HG02938 (cell line): ENCODE data around the gene RGS3.
"Not testable (repeated sequence)": the region's sequence is repeated elsewhere in the genome, so short reads cannot be mapped to it uniquely, and the experiment has no call there.

Experiments
- ATAC-seq: cut with Tn5 transposase; IDR thresholded peaks from one replicate; pipeline ENCODE4 v1.9.1; 2021; ENCODE audit warnings: mild to moderate bottlenecking, moderate library complexity; ENCODE audit not compliant: unreplicated experiment

RGS3 gene

DNA sequence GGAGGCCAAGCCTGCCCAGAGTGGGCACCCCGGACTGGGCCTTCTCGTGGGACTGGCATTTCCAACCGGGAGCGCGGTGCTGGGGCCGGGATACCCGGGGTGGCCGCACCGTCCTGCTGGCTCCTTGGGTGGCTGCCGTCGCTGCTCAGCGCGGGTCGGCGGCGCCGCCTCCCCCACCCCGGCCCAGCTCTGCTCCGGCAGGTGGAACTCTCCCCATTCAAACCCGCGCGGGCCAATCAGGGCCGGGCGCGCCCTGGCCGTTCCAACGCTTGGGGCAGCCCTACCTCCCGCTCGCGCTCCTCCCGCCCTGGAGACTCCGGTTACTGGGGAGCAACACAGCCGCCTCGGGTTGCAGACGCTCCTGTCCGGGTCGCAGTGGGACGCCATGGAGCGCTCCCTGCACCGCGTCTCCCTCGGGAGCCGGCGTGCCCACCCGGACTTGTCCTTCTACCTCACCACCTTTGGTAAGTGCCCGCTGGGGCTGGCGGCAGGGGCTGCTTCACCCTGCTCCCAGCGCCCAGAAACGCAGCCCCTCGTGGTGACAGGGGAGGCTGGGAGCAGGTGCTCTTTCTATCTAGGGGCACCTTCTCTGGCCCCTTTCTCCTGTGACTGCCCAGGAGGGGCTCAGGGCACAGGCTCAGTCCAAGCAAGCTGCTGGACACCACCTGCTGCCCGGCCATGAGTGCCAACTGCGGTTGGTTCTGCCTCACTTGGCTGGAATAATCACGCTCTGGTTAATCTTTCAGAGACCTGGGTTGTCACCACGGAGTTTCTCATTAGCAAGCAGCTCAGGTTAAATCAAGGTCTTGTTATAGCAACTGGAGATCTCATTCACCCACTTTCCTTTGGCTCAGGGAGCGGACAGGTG is at the start of gene RGS3:
RGS3 (plus strand) TSS at position 310 of the 868 bp plus-strand sequence; CDS start at position 386, 76 bp downstream.
- ATAC-seq = no peak

GRCh38 chr9:113416149-113416721 is 47.3 kb upstream of the RGS3 start:
- peak; percentile 98 for ATAC-seq

DNA sequence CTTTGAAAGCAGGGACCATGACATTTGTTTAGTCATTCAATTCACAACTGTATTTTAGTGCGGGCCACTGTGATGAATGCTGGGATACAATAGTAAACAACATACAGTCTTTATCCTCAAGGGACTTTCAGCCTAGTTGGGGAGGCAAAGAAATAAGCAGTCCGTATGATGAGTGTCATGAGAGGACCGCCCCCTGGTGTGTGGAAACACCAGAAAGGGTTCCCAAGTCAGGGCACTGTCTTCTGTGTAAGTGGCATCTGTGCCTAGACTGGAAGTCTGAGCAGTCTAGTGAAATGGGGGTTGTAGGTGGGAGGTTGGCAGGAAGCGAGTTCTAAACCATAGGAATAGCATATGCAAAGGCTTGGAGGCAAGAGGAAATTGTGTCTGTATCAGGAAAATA is 46.2 kb upstream of the RGS3 start:
- ATAC-seq = no peak

GRCh38 chr9:113421726-113422125 is 41.8 kb upstream of the RGS3 start:
- no peak for ATAC-seq

- no peak for ATAC-seq
Measured at GRCh38 chr9:113425072-113425471, 38.5 kb upstream of the RGS3 start.

- ATAC-seq = no peak
Measured at GRCh38 chr9:113426701-113427100, 36.8 kb upstream of the RGS3 start.

DNA sequence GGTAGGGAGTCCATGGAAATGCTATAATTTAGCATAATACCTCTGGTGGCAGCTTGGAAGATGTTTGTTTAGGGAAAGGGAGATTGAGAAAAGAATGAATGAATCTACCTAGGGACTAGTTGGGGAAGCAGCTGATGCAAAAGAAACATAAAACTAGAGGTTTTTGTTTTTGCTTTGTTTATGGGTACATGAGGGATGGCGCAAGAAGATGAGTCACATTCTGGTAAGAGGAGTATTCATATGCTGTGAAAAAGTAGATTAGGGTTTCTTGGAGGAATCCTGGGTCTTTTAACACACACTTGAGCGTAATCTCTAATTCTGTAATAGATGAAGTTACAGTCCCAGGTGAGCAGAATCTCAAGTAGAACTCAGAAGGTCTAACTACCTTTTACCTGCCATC is 35.9 kb upstream of the RGS3 start:
- no peak for ATAC-seq

DNA sequence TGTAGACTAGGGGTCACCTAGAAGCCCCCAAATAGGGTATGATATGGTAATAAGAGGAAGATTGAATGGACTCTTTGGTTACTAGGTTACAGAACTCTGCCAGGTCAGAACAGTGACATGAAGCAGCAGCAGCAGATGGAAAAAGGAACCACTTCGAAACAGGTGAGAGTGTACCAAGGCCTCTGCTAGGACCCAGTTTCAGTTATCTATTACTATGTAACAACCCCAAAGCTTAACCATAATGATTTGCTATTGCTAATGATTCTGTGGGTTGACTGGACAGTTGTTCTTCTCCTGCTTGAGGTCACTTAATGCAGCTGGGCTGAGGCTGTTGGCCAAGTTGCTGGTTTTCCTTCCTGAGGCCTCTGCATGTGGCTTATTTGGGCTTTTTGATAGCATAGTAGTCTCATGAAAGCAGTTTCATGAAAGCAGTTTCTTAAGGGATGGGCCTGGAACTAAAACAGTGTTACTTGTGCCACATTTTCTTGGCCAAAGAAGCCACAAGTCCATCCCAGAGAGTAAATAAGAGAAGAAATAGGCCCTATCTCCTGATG is 35.4 kb upstream of the RGS3 start:
- ATAC-seq = peak; percentile 64

DNA sequence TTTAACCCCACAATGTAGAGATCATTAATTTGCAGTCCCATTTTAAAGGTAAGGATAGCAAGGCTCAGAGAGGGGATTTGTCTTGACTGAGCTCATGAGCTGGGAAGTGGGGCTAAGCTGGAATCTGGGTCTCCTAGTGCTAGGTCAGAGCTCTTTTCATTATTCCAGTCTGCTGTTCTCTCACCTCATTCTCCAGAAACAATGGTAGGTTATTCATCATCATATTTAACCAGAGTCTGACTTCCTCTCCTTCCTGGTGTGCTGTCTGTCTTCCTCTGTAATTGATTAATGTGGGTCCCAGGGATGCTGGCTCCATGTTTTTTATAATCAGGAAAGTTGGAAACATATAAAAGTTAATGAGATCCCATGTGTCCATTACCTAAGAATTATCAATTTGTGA is 32.3 kb upstream of the RGS3 start:
- no peak for ATAC-seq

GRCh38 chr9:113436728-113437515 is 26.6 kb upstream of the RGS3 start:
- ATAC-seq = no peak

DNA sequence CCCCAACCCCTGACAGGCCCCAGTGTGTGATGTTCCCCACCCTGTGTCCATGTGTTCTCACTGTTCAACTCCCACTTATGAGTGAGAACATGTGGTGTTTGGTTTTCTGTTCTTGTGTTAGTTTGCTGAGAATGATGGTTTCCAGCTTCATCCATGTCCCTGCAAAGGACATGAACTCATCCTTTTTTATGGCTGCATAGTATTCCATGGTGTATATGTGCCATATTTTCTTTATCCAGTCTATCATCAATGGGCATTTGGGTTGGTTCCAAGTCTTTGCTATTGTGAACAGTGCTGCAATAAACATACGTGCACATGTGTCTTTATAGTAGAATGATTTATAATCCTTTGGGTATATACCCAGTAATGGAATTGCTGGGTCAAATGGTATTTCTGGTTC is 25.8 kb upstream of the RGS3 start:
- not testable (repeated sequence) for ATAC-seq

GRCh38 chr9:113444736-113445135 is 18.8 kb upstream of the RGS3 start:
- no peak for ATAC-seq

DNA sequence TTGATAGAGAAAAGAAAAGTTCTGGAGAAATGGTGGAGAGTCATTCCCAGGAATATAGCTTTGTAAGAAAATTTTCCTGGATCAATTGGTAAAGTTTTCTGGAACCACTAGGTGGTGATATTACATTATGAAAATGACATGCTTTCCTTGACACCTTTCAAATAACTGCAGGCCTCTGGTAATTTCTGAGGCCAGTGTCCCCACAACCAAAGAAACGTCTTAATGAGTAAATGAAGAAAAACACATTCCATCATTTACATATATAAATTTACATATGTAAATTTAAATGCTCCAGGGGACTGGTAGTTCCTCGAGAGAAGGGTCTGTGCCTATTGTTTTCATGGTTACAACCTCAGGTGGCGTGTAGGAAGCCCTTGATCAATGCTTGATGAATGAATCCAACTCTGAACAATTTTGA is 17.2 kb upstream of the RGS3 start:
- ATAC-seq = no peak

GRCh38 chr9:113449376-113449775 is 14.2 kb upstream of the RGS3 start:
- ATAC-seq = no peak

DNA sequence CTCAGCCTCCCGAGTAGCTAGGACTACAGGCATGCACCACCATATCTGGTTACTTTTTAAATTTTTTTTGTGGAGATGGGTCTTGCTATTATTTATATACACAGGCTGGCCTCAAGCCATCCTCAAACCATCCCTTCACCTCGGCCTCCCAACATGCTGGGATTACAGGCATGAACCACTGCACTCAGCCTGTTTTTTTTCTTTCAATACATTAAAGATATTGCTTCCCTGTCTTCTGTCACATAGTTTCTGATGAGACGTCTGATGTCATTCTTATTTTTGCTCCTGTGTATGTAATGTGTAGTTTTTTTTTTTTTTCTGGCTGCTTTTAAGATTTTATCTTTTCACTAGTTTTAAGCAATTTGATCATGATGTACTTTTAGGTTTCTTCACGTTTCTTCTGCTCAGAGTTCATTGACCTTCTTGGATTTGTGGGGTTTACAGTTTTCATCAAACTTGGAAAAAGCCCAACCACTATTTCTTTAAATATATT is 11.4 kb upstream of the RGS3 start:
- ATAC-seq = no peak

- ATAC-seq = no peak
Measured at GRCh38 chr9:113454914-113455761, 8.4 kb upstream of the RGS3 start.

- no peak for ATAC-seq
Measured at GRCh38 chr9:113456235-113456634, 7.3 kb upstream of the RGS3 start.

DNA sequence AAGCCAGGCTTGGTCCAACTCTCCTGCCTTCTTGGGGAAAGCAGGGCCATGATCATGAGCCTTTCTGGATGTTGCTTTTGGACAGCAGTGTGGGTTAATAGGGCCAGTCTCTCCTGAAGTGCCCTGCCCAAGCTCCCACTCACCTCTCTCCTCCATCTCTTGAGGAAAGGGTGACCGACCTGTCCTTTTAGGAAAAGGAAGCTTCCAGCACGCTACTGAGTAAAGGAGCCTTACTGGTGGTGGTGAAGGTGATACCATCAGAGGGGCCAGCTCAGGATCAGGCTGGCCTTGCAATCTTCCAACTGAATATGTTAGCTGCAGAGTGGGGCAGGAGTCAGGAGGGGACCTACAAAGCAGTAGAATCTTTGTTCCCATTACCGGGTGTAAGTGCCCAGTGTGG is 2.2 kb upstream of the RGS3 start:
- ATAC-seq = no peak

GRCh38 chr9:113461943-113462342 is 1.6 kb upstream of the RGS3 start:
- no peak for ATAC-seq

DNA sequence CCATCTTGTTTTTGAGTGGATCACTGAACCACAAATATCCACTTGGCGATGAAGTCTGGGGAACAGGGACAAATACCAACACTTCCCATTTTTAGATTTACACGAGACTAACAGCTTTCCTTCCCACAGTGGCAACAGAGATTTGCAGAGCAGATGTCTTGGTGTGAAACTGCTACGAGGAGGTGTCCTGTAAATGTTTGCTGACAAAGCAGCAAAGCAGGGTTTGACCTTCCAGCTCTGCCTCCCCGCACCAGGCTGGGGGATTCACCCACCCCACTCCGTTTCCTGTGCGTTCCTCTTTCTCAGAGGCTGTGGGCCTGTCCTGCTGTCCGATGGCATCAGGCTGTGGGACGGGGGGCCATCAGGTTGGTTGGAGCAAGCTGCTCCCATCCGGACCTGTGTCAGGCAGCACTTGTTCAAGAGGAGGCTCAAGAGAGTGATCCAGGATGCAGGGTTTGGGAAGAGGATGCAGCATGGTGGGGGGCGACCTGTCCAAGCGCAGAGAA is 693 bp upstream of the RGS3 start:
- ATAC-seq = no peak
